Hematopoietic multipotent progenitor cell treated with erythropoietin and hydrocortisone succinate and interleukin-3 and kit ligand, for 6 days (in vitro differentiated cells): ENCODE measurements around the gene AP2A1.

ENCODE experiments used
- DNase-seq: peaks from one replicate; pipeline ENCODE4 v3.0.0-alpha.2; 2015

The AP2A1 gene

GRCh38 chr19:49814010-49814409 lies 47.2 kb downstream of the AP2A1 start:
- peak; percentile 19 for DNase-seq

GRCh38 chr19:49816590-49816989 lies 49.8 kb downstream of the AP2A1 start:
- DNase-seq: no peak

- DNase-seq: peak; percentile 91
Measured at GRCh38 chr19:49817964-49818648, 51.3 kb downstream of the AP2A1 start, which contains the start of gene MED25. Gene MED25, plus strand, starts transcription at chr19:49818289. Its CDS starts 53 bp downstream, at chr19:49818342.

DNA sequence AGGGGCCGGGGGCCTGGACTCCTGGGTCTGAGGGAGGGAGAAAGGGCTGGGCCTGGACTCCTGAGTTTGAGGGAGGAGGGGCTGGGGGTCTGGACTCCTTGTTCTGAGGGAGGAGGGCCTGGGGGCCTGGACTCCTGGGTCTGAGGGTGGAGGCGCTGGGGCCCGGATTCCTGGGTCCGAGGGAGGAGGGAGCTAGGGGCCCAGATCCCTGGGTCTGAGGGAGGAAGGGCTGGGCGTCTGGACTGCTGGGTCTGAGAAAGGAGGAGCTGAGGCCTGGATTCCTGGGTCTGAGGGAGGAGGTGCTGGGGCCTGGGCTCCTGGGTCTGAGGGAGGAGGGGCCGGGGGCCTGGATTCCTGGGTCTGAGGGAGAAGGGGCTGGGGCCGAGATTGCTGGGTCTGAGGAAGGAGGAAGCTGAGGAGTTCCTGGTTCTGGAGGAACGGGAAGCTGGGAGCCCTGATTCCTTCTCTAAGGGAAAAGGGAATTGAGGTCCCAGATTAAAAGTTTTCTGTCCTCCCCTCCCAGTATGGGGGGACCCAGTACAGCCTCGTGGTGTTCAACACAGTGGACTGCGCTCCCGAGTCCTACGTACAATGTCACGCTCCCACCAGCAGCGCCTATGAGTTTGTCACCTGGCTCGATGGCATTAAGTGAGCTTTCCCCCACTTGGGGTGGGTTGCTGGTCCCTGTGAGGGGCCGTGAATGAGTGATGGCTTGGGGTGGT lies 52.0 kb downstream of the AP2A1 start:
- DNase-seq: peak; percentile 32

DNA sequence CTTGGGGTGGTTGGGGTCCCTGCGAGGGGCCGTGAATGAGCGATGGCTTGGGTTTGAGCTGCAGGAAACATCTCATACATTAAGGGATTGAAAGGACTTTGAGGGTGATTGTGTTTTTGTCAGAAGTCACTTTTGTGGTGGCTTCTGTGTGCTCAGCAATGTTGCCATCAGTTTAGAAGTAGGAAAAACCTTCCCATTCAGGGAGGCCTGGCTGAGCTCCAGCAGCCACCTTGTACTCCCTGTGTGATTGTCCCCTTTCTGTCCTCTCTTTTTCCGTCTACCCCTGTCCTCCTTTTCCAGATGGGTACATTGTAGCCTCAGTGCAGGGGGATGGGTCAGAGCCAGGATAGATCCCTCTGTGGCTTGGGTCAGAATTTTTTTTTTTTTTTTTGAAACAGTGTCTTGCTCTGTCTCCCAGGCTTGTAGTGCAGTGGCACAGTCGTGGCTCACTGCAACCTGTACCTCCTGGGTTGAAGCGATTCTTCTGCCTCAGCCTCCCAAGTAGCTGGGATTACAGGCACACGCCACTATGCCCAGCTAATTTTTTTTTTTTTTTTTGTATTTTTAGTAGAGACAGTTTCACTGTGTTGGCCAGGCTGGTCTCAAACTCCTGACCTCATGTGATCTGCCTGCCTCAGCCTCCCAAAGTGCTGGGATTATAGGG lies 52.8 kb downstream of the AP2A1 start:
- DNase-seq: peak; percentile 36

GRCh38 chr19:49820125-49820524 lies 53.3 kb downstream of the AP2A1 start:
- DNase-seq: peak; percentile 97

DNA sequence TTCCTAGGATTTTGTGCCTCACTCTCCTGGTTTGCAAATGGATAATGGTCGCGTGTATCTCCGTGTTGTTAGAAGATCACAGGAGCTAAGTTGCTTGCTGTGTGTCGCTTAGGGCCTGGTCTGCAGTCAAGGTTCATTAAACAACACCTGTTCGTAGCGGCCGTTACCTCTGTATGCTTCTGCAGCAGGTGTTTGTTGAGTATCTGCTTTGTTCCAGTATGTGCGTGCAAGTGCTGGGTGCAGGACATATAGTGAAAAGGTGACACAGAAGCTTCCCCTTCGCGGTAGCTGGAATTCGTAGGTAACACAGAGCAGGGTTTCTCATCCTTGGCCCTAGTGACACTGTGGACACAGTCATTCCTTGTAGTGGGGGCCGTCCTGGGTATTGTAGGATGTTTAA lies 56.7 kb downstream of the AP2A1 start:
- no peak for DNase-seq

- no peak for DNase-seq
Measured at GRCh38 chr19:49824662-49825061, 57.9 kb downstream of the AP2A1 start.

DNA sequence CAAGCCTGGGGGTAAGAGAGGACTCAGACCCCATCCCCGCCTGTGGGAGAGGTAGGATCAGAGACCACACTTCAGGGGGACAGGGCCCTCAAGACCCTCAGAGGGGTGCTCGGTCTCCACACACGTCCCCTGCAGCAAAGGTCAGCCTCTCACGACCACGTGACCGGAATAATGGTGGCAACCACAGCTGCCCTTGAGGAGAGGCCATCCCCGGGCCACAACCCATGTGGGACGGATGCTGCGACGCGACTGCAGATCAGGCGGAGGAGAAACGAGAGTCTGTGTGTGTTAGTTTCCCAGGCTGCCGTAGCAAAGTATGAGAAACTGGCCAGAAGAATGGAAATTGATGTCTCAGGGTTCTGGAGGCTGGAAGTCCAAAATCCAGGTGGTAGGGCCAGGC lies 60.2 kb downstream of the AP2A1 start:
- DNase-seq: no peak

GRCh38 chr19:49829200-49829599 lies 62.4 kb downstream of the AP2A1 start:
- DNase-seq: no peak

GRCh38 chr19:49829721-49830120 lies 62.9 kb downstream of the AP2A1 start:
- no peak for DNase-seq

GRCh38 chr19:49830766-49831165 lies 64.0 kb downstream of the AP2A1 start:
- no peak for DNase-seq

DNA sequence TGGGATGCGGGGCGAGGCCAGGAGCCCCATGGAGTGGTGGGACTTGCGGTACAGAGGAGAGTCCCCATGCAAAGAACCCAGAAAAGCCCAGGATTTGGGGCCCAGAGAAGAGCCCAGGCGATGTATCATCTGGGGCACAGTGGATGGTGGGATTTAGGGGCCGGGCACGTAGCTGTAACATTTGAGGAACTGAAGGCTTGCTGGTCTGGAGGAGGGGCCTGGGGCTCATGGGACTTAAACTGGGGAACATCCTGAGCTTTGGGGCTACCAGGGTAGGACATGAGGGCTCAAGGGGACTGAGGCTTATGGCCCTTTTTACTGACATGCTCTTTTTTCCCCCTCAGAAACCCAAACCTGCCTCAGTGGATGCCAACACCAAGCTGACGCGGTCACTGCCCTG lies 64.8 kb downstream of the AP2A1 start:
- DNase-seq: no peak

DNA sequence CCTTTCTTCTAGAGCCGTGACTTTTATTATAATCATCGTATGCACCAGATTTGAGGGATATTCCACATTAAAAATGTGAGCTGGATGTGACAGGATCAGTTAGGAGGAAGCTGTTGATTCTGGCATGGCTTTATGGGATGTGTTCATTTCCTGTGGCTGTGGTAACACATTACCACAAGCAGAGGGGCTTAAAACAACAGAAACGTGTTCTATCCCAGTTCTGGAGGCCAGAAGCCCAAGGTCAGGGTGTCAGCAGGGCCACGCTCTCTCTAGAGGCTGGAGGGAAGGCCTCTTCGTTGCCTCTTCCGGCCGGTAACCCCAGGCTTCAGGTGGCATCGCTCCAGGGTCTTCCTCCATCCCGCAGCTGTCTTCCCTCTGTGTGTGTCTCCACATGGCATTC lies 65.8 kb downstream of the AP2A1 start:
- no peak for DNase-seq

DNA sequence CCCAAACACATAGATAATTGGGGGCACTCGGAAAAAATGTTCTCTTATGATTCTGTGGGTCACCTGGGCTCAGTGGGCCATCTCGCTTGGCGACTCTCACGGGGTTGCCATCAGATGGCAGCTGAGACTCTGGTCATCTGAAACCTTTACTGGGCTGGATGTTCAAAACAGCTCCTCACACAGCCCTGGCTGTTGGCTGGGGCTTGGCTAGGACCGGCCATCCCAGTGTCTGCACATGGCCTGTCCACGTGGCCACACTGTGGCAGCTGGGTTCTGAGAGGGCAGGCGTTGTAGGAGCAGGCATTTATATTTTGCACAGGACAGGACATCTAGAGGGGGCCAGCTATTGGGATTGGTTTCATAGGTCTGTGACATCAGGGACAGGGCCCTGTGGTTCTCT lies 66.8 kb downstream of the AP2A1 start:
- no peak for DNase-seq

DNA sequence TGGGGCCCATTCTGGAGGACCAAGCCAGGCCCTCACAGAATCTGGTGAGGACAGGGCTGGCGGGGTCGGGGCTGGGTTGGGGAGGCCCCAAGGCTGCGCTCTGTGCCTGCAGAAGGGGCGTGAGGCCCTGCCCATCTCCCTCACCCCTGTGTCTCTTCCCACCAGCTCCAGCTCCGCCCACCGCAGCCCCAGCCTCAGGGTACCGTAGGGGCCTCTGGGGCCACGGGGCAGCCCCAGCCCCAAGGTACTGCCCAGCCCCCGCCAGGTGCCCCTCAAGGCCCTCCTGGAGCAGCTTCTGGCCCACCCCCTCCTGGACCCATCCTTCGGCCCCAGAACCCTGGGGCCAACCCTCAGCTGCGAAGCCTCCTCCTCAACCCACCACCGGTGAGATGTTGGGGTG lies 68.8 kb downstream of the AP2A1 start:
- no peak for DNase-seq

- DNase-seq: no peak
Measured at GRCh38 chr19:49836176-49837008, 69.6 kb downstream of the AP2A1 start.

DNA sequence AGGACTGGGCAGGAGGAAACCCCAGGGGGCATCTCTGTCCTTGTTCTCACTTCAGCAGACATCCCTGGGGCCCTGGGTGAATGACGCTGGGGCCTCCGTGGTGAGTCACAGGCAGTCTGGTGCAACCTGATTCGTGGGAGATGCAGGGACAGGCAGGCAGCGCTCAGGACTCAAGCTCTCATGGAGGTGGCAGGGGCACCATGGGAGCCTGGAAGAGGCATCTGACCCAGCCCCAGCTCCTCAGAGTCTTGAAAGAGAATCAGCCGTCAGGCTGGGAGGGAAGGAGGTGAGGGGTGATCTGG lies 70.2 kb downstream of the AP2A1 start:
- no peak for DNase-seq

DNA sequence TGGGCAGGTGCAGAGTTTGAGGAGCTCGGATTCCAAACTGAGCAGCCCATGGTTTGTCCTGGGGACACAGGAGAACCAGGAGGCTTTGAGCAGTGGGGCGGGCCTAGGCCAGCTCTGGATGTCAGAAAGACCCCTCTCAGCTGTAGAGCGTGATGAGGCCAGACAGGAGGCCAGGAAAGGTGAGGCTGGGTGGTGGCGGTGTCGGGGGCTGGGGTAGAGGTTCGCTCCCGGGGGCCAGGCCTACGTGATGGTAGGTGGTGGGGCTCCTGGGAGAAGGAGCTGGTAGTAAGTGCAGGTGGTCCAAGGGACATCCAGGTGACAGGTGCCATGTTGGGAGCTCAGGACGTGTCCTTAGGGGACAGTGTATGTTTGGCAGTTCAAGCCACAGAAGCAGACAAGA lies 70.6 kb downstream of the AP2A1 start:
- DNase-seq: no peak

DNA sequence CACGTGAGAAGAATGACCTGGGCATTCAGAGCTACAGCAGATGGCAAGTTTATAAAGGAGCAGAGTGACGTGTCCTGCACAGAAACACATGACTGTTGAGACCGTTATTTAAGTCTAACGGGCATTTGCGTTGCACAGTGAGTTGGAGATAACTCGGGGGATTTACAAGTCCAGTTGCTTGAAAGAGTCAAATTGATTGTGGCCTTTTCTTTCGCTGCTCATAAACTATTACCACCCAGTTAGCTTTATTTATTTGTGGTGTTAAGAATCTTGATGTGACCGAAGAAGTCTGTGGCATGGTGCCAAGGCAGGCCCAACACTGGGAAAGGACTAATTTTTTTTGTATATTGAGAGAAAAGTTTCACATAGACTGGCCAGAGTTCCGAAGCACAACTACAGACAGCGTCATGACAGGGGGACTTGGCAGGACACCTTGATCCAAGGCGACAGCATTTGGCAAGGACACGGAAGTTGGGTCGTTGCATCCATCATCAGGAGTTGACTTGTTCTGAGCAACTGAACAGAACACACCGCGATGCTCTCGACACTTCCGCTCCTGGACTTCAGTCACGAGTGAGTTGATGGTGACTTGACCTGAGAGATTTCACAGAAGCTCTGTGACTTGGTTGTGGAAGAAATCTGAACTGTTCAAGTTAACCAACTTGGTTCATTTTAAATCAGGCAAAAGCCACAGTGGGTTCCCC lies 72.2 kb downstream of the AP2A1 start:
- DNase-seq: no peak

GRCh38 chr19:49839713-49840112 lies 72.9 kb downstream of the AP2A1 start:
- no peak for DNase-seq

DNA sequence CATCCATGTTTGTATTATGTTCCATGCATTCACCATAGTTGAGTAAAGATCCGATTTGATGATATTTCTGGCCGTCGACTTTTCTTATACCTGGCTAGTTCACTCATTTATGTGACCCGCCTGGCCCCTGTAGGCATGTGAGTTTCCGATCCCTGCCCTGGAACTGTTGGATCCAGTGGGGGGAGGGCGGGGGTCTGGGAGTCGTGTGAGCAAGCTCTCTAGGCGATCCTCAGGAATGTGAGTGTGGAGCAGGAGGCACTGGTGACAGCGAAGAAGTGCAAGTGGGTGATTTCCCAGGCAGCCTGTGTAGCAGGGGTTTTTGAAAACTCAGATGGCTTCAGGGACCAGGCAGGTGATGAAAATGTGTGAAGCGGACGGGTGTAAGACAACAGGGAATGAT lies 73.5 kb downstream of the AP2A1 start:
- DNase-seq: no peak
